ENCODE data around the gene GRM4. TPM values are rescaled to one million over a fixed set of nuclear protein-coding genes. Genes with fewer than 3 reads are reported as not detected.

GRM4 gene
- total and polyA plus RNA-seq, 12 donors: not detected

GRCh38 chr6:34028691-34029360 is 117.1 kb downstream of the GRM4 start:
- intact Hi-C loops (cut with DNase I): loop anchor here in 6 of 10 donors (5.0 to 10.0 kb wide), 4 partner anchors 174 to 262 kb away; no protein-coding TSS in a partner anchor
- Histone ChIP-seq H3K4me3 (no peak overlapping the region), H3K36me3 (no peaks in the 10 kb centered on the region), H3K9me3 (peaks cover 0 to 5% (median 0%) of the 10 kb centered on the region in 11 donors), H3K27me3 (peaks cover 0 to 71% (median 21%) of the 10 kb centered on the region in 7 donors), H3K4me1 (no peaks in the 10 kb centered on the region), H3K27ac (no peak overlapping the region)
- WGBS, 2 donors: 80 to 87% methylated on average over 18 of the region's 18 CpGs
- TF ChIP-seq CTCF (IDR thresholded peaks at IDR 0.05): no peak
- ATAC-seq (no peak), DNase-seq (no peak)

DNA sequence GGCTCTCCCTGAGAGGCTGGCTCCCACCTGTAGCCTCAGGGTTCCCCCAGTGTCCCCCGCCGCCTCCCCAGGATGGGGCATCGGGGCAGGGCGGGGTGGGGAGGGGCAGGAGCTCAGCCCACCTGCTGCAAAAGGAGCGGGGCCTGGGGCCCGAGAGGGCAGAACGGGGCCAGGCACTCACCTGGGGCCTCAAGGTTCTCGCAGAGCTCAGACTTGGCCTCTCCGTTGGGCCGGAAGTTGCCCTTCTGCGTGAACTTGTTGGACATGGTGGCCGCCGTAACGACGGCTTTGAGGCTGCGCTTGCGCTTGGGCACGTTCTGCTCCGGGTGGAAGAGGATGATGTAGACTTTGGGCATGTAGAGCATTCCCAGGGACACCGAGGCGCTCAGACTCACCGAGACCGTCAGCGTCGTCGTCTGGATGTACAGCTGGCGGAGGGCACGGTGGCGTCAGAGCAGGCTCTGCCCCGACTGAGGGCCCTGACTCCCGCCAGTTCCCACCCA is 117.9 kb downstream of the GRM4 start:
- ATAC-seq (peak in 2 of 8 donors; percentile 8 to 25), DNase-seq (no peak)
- Histone ChIP-seq H3K9me3 (peaks cover 0 to 7% (median 0%) of the 10 kb centered on the region in 11 donors), H3K4me3 (no peak overlapping the region), H3K27me3 (peaks cover 0 to 74% (median 23%) of the 10 kb centered on the region in 7 donors), H3K4me1 (no peaks in the 10 kb centered on the region), H3K27ac (no peak overlapping the region), H3K36me3 (no peaks in the 10 kb centered on the region)
- WGBS, 2 donors: 89 to 91% methylated on average over 31 of the region's 31 CpGs
- intact Hi-C loops (cut with DNase I): loop anchor here (2.0 to 10.0 kb wide), 7 partner anchors 173 to 261 kb away; no protein-coding TSS in a partner anchor
- TF ChIP-seq CTCF (IDR thresholded peaks at IDR 0.05): no peak

- intact Hi-C loops (cut with DNase I): loop anchor here (2.0 to 10.0 kb wide), 7 partner anchors 173 to 260 kb away; no protein-coding TSS in a partner anchor
- TF ChIP-seq CTCF (IDR thresholded peaks at IDR 0.05): peak; percentile 41 to 88 (median 73)
- Histone ChIP-seq H3K27me3 (peaks cover 0 to 73% (median 27%) of the 10 kb centered on the region in 7 donors), H3K36me3 (no peaks in the 10 kb centered on the region), H3K4me1 (no peaks in the 10 kb centered on the region), H3K9me3 (peaks cover 0 to 7% (median 0%) of the 10 kb centered on the region in 11 donors), H3K27ac (no peak overlapping the region), H3K4me3 (no peak overlapping the region)
- ATAC-seq (peak; percentile 32 to 75 (median 65)), DNase-seq (peak; percentile 9 to 49)
- WGBS, 2 donors: 47% methylated on average over 17 of the region's 17 CpGs
Measured at GRCh38 chr6:34027445-34027936, 118.4 kb downstream of the GRM4 start.

GRCh38 chr6:34025861-34026260 is 120.0 kb downstream of the GRM4 start:
- H3K4me3 ChIP-seq: no peak overlapping the region
- no peak for DNase-seq
- ATAC-seq: no peak
- intact Hi-C loops (cut with DNase I): loop anchor here (2.0 to 10.0 kb wide), 7 partner anchors 171 to 259 kb away; no protein-coding TSS in a partner anchor
- no peak for TF ChIP-seq CTCF (IDR thresholded peaks at IDR 0.05)
- no peak overlapping the region for H3K27ac ChIP-seq
- WGBS, 2 donors: 35 to 48% methylated on average over 8 of the region's 8 CpGs
- H3K9me3 ChIP-seq: peaks cover 0 to 7% (median 0%) of the 10 kb centered on the region in 11 donors
- no peaks in the 10 kb centered on the region for H3K4me1 ChIP-seq
- H3K36me3 ChIP-seq: no peaks in the 10 kb centered on the region
- H3K27me3 ChIP-seq: peaks cover 0 to 72% (median 39%) of the 10 kb centered on the region in 7 donors

Data from heart right ventricle (tissue), 16 donors.